ENCODE measurements around the gene F10. TPM values are rescaled to one million over a fixed set of nuclear protein-coding genes. Genes with fewer than 3 reads are reported as not detected.

Gene F10
- polyA plus RNA-seq, 1 donor from 2014 or later = not detected

DNA sequence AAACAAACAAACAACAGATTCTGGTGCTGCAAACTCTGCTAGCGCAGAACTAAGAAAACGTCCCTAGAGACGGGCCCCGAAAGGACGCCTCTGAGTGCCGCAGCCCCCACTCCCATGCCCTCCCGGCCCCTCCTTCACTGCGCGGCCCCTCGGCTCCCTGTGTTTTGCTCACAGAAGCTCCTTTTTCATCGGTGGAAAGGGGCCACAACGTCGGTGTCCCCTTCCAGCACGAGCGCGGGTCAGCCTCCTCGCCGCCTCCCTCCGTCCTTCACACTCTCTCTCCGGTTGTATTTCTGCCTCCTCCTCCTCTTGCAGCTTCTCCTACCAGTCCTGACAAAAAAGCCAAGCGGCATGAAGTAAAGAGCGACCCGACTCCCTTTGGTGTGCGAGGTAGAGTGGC is 31.8 kb upstream of the F10 start:
- Histone ChIP-seq H3K4me2 (ENCODE audit: low read length) (no peak overlapping the region), H2AFZ (ENCODE audit: low read depth, low read length) (no peak overlapping the region), H4K20me1 (ENCODE audit: insufficient read depth) (no peaks in the 10 kb centered on the region), H3K9me3 (ENCODE audit: low read length) (no peaks in the 10 kb centered on the region), H3F3A (ENCODE audit: insufficient read depth, low read length, poor library complexity, severe bottlenecking) (no peaks in the 10 kb centered on the region), H3K27ac (ENCODE audit: low read length) (no peak overlapping the region), H3K27me3 (ENCODE audit: insufficient read depth, low read depth, low read length) (no peaks in the 10 kb centered on the region), H3K4me3 (ENCODE audit: low read length) (no peak overlapping the region), H3K36me3 (ENCODE audit: insufficient read depth, low read length) (no peaks in the 10 kb centered on the region), H3K9ac (ENCODE audit: low read length) (no peak overlapping the region), H3K9me2 (ENCODE audit: insufficient read depth, low read length) (no peaks in the 10 kb centered on the region), H3K79me2 (replicated peaks; ENCODE audit: insufficient read depth, low read length) (no peaks in the 10 kb centered on the region)
- TF ChIP-seq, protein P1, sequence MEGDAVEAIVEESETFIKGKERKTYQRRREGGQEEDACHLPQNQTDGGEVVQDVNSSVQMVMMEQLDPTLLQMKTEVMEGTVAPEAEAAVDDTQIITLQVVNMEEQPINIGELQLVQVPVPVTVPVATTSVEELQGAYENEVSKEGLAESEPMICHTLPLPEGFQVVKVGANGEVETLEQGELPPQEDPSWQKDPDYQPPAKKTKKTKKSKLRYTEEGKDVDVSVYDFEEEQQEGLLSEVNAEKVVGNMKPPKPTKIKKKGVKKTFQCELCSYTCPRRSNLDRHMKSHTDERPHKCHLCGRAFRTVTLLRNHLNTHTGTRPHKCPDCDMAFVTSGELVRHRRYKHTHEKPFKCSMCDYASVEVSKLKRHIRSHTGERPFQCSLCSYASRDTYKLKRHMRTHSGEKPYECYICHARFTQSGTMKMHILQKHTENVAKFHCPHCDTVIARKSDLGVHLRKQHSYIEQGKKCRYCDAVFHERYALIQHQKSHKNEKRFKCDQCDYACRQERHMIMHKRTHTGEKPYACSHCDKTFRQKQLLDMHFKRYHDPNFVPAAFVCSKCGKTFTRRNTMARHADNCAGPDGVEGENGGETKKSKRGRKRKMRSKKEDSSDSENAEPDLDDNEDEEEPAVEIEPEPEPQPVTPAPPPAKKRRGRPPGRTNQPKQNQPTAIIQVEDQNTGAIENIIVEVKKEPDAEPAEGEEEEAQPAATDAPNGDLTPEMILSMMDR (IDR thresholded peaks at IDR 0.05; ENCODE audit: poor library complexity, severe bottlenecking) = no peak
- TF ChIP-seq MXI1 (conservative IDR thresholded peaks at IDR 0.05; ENCODE audit: poor library complexity, severe bottlenecking) = no peak
- no peak for TF ChIP-seq RAD21 (conservative IDR thresholded peaks at IDR 0.05)
- no peak for TF ChIP-seq POLR2AphosphoS5 (IDR thresholded peaks at IDR 0.05)
- TF ChIP-seq, protein P2, sequence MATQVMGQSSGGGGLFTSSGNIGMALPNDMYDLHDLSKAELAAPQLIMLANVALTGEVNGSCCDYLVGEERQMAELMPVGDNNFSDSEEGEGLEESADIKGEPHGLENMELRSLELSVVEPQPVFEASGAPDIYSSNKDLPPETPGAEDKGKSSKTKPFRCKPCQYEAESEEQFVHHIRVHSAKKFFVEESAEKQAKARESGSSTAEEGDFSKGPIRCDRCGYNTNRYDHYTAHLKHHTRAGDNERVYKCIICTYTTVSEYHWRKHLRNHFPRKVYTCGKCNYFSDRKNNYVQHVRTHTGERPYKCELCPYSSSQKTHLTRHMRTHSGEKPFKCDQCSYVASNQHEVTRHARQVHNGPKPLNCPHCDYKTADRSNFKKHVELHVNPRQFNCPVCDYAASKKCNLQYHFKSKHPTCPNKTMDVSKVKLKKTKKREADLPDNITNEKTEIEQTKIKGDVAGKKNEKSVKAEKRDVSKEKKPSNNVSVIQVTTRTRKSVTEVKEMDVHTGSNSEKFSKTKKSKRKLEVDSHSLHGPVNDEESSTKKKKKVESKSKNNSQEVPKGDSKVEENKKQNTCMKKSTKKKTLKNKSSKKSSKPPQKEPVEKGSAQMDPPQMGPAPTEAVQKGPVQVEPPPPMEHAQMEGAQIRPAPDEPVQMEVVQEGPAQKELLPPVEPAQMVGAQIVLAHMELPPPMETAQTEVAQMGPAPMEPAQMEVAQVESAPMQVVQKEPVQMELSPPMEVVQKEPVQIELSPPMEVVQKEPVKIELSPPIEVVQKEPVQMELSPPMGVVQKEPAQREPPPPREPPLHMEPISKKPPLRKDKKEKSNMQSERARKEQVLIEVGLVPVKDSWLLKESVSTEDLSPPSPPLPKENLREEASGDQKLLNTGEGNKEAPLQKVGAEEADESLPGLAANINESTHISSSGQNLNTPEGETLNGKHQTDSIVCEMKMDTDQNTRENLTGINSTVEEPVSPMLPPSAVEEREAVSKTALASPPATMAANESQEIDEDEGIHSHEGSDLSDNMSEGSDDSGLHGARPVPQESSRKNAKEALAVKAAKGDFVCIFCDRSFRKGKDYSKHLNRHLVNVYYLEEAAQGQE (IDR thresholded peaks at IDR 0.05; ENCODE audit: borderline replicate concordance) = no peak
- TF ChIP-seq EP300 (conservative IDR thresholded peaks at IDR 0.05; ENCODE audit: poor library complexity, severe bottlenecking) = no peak
- TF ChIP-seq SMC3 (conservative IDR thresholded peaks at IDR 0.05; ENCODE audit: poor library complexity) = no peak
- no peak for TF ChIP-seq EZH2 (IDR thresholded peaks at IDR 0.05; ENCODE audit: borderline replicate concordance, insufficient read depth, low read length, poor library complexity, severe bottlenecking)
- TF ChIP-seq TAF1 (IDR thresholded peaks at IDR 0.05; ENCODE audit: low read depth) = no peak

DNA sequence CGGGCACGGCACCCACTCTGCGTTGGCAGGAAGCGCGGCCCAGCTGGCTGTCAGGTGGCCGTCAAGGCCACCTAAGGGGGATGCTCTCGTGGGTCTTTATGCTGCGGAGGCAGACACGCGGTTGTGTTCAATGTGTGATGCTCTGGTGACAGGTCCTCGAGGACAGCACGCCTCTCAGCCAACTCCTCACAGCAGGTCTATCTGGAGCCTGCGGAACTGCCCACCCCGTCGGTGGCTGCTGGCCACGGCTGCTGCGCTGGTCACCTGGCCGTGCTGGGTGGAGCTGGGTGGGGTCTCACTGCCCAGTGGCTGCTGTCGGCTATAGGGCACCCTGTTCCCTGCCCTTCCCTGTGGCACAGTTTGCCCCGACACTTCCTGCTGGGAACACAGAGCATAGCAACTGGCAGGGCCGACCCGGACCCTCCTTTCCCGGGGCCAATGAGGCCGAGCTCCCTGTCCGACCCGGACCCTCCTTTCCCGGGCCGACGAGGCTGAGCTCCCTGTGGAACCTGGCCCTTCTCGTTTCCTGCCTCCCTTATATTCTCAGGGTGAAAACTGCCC is 31.3 kb upstream of the F10 start:
- H4K20me1 ChIP-seq (ENCODE audit: insufficient read depth) = no peaks in the 10 kb centered on the region
- H3K27me3 ChIP-seq (ENCODE audit: insufficient read depth, low read depth, low read length) = no peaks in the 10 kb centered on the region
- no peaks in the 10 kb centered on the region for H3K79me2 ChIP-seq (replicated peaks; ENCODE audit: insufficient read depth, low read length)
- no peaks in the 10 kb centered on the region for H3K36me3 ChIP-seq (ENCODE audit: insufficient read depth, low read length)
- no peaks in the 10 kb centered on the region for H3F3A ChIP-seq (ENCODE audit: insufficient read depth, low read length, poor library complexity, severe bottlenecking)
- no peak overlapping the region for H3K9ac ChIP-seq (ENCODE audit: low read length)
- no peaks in the 10 kb centered on the region for H3K9me2 ChIP-seq (ENCODE audit: insufficient read depth, low read length)
- no peak overlapping the region for H3K4me2 ChIP-seq (ENCODE audit: low read length)
- H3K4me3 ChIP-seq (ENCODE audit: low read length) = no peak overlapping the region
- TF ChIP-seq RAD21 (conservative IDR thresholded peaks at IDR 0.05) (no peak), SMC3 (conservative IDR thresholded peaks at IDR 0.05; ENCODE audit: poor library complexity) (no peak), MXI1 (conservative IDR thresholded peaks at IDR 0.05; ENCODE audit: poor library complexity, severe bottlenecking) (no peak), POLR2AphosphoS5 (IDR thresholded peaks at IDR 0.05) (no peak), EP300 (conservative IDR thresholded peaks at IDR 0.05; ENCODE audit: poor library complexity, severe bottlenecking) (no peak), EZH2 (IDR thresholded peaks at IDR 0.05; ENCODE audit: borderline replicate concordance, insufficient read depth, low read length, poor library complexity, severe bottlenecking) (no peak), TAF1 (IDR thresholded peaks at IDR 0.05; ENCODE audit: low read depth) (no peak)
- TF ChIP-seq, protein P2 (IDR thresholded peaks at IDR 0.05; ENCODE audit: borderline replicate concordance) = no peak
- TF ChIP-seq, protein P1 (IDR thresholded peaks at IDR 0.05; ENCODE audit: poor library complexity, severe bottlenecking) = no peak
- no peak overlapping the region for H2AFZ ChIP-seq (ENCODE audit: low read depth, low read length)
- H3K9me3 ChIP-seq (ENCODE audit: low read length) = no peaks in the 10 kb centered on the region
- H3K27ac ChIP-seq (ENCODE audit: low read length) = no peak overlapping the region

Data from neural cell (in vitro differentiated cells).